GM12878 (cell line): Measurements from ENCODE around the gene GSTM2.

Experiments
- CEBPZ ChIP-seq: fragments of 150-350 bp; IDR thresholded peaks from 2 replicates; pipeline ENCODE4 v1.6.1; 2016; ENCODE audit warnings: low read depth, low read length
- CTCF ChIP-seq, 3 experiments: IDR thresholded peaks in 2 of 3; conservative IDR thresholded peaks in 1 of 3; 2 replicates each; pipeline ENCODE4 v1.5.1; 2011; ENCODE audit warnings: low read depth in 3 of 3, low read length in 3 of 3, mild to moderate bottlenecking in 3 of 3, control low read depth in 2 of 3, moderate library complexity in 2 of 3, inconsistent platforms in 1 of 3, mixed read lengths in 1 of 3; ENCODE audit not compliant: control insufficient read depth in 2 of 3, insufficient read depth in 1 of 3; ENCODE audit errors: extremely low read depth in 1 of 3
- CUX1 ChIP-seq: IDR thresholded peaks from 2 replicates; pipeline ENCODE4 v1.6.1; 2012; ENCODE audit warnings: improper control_type of control experiment, low read depth, low read length; ENCODE audit not compliant: insufficient replicate concordance
- EED ChIP-seq: sonication (generic); IDR thresholded peaks from 2 replicates; pipeline ENCODE4 v1.6.1; 2016; ENCODE audit warnings: antibody characterized with exemption, low read depth
- EP300 ChIP-seq, 2 experiments: fragments of 150-350 bp in 1 of 2; IDR thresholded peaks; 2 replicates each; pipeline ENCODE4 v1.6.1; 2011 to 2012; ENCODE audit warnings: low read depth in 2 of 2, low read length in 2 of 2, borderline replicate concordance in 1 of 2, improper control_type of control experiment in 1 of 2, inconsistent platforms in 1 of 2; ENCODE audit not compliant: control insufficient read depth in 1 of 2
- MYC ChIP-seq: IDR thresholded peaks from 2 replicates; pipeline ENCODE4 v1.6.1; 2011; ENCODE audit warnings: mild to moderate bottlenecking, low read length, moderate library complexity, inconsistent platforms; ENCODE audit not compliant: insufficient read depth, insufficient replicate concordance, insufficient read length, severe bottlenecking
- POLR2A ChIP-seq: IDR thresholded peaks from 2 replicates; pipeline ENCODE4 v1.6.1; 2011; ENCODE audit warnings: low read depth, mild to moderate bottlenecking, low read length
- POLR2AphosphoS5 ChIP-seq: IDR thresholded peaks from 2 replicates; pipeline ENCODE4 v1.6.1; 2011; ENCODE audit warnings: mild to moderate bottlenecking, low read length, inconsistent platforms
- RB1 ChIP-seq: fragments of 450-650 bp; formaldehyde crosslinking; IDR thresholded peaks from 2 replicates; pipeline ENCODE4 v1.6.1; 2017; ENCODE audit warnings: mild to moderate bottlenecking, borderline replicate concordance
- WRNIP1 ChIP-seq: IDR thresholded peaks from 2 replicates; pipeline ENCODE4 v1.6.1; 2011; ENCODE audit warnings: low read depth, low read length, improper control_type of control experiment, borderline replicate concordance
- YY1 ChIP-seq: IDR thresholded peaks from 2 replicates; pipeline ENCODE4 v1.6.1; 2011; ENCODE audit warnings: low read depth, mild to moderate bottlenecking, low read length
- ZNF274 ChIP-seq: IDR thresholded peaks from one replicate; pipeline ENCODE4 v1.8.0; 2011; ENCODE audit not compliant: insufficient read length, insufficient read depth

- TF ChIP-seq POLR2AphosphoS5 = no peak
- no peak for TF ChIP-seq CEBPZ
- TF ChIP-seq YY1 = peak; percentile 73
- TF ChIP-seq CTCF (IDR thresholded peaks at IDR 0.05 in 2 of 3, conservative IDR thresholded peaks at IDR 0.05 in 1 of 3; ENCODE audit: control insufficient read depth in 2 of 3, extremely low read depth in 1 of 3, insufficient read depth in 1 of 3, low read depth in 3 of 3, low read length in 3 of 3) = peak; percentile 91 to 97 (median 92)
- TF ChIP-seq POLR2A = no peak
- TF ChIP-seq ZNF274 = no peak
- no peak for TF ChIP-seq MYC
- no peak; the same call in 1 of the 2 replicates for TF ChIP-seq RB1
- TF ChIP-seq WRNIP1 = no peak
- TF ChIP-seq EED = 0 out of 2 replicates have a peak, but pooled peaks have one; percentile 35
- TF ChIP-seq EP300 (IDR thresholded peaks at IDR 0.05; ENCODE audit: borderline replicate concordance in 1 of 2, control insufficient read depth in 1 of 2, low read depth in 2 of 2, low read length in 2 of 2) = no peak
- no peak for TF ChIP-seq CUX1
These were observed 24.2 kb upstream of the GSTM2 start for GRCh38 chr1:109643385-109644230.
